NCI-H2227 (cell line): Measurements from ENCODE around the gene NUP153.
"Not testable (repeated sequence)": the region's sequence is repeated elsewhere in the genome, so short reads cannot be mapped to it uniquely, and the experiment has no call there.

Experiments
- DNase-seq: peaks from one replicate; lab custom pipeline; 2025; ENCODE audit not compliant: unreplicated experiment; lab: John Stamatoyannopoulos, UW

NUP153 gene

DNA sequence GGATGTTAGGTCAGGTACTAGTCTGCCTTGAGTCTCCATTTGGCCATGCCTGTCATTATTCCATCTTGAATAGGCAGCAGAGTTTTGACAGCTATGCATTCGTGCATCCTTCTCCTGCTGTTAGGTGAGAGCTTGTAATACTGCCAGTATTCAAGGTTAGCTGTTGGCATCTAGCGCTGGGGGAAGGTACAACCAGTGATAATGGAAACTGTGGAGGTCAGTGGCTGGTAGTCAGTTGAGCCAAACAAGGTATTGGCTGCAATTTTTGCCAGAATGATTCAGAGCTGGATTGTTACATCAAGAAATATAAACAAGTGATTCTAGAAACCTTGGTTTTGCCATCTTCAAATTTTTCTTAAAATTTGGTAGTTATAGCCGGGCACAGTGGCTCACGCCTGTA lies 100.1 kb downstream of the NUP153 start:
- no peak for DNase-seq

DNA sequence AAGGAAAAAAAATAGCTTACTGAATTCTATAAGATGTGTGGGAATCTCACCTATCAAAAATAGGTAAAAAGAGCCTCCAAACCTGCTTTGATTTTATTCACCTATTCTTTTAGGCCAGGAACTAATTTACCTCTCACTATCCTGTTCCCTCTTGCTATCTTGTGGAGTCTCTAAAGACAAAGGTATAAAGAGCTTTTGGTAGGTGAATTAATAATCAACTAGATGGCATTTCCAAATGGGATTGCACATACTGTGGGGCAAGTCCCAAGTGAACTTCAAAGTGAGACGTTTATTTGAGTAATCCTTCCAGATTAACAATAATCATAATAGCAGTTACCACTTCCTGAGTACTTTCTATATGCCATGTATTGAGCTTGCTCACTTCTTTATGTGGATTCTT lies 103.8 kb downstream of the NUP153 start:
- DNase-seq: no peak

DNA sequence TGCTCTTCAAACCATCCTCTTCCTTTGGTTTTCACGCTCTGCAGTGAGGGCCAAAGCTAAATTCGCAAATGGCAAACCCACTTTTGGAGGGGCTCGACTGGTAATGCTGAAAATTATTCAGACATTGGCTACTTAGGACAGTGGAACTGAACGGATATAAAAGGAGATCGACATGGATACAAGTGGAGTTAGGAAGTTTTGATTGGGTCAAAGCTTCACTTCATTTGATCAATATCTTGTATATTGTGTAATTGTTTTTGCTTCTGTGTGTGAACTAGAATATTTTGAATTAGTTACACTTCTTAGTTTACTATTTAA lies 105.4 kb downstream of the NUP153 start:
- DNase-seq: no peak

DNA sequence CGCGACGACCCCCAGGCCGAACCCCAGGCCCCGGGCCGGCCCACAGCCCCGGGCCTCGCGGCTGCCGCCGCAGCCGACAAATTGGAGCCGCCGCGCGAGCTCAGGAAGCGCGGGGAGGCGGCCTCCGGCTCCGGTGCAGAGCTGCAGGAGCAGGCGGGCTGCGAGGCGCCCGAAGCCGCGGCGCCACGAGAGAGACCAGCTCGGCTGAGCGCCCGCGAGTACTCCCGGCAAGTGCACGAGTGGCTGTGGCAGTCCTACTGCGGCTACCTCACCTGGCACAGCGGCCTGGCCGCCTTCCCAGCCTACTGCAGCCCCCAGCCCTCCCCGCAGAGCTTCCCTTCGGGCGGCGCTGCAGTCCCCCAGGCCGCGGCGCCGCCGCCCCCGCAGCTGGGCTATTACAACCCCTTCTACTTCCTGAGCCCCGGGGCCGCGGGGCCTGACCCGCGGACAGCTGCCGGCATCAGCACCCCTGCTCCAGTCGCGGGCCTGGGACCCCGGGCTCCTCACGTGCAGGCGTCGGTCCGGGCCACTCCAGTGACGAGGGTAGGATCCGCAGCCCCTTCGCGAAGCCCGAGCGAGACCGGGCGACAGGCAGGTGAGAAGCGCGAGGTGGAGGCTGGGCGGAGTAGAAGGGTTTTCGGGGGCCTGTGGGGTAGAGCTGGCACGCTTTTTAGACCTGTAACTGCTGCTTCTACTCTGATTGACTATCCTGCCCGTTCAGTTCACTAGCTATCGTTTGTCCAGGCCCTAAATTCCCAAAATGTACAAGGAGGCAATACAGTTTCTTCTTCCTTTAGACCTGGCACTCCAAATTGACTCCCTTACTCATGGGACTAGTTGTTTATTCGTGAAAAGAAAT lies 106.0 kb downstream of the NUP153 start:
- peak; percentile 50 for DNase-seq

DNA sequence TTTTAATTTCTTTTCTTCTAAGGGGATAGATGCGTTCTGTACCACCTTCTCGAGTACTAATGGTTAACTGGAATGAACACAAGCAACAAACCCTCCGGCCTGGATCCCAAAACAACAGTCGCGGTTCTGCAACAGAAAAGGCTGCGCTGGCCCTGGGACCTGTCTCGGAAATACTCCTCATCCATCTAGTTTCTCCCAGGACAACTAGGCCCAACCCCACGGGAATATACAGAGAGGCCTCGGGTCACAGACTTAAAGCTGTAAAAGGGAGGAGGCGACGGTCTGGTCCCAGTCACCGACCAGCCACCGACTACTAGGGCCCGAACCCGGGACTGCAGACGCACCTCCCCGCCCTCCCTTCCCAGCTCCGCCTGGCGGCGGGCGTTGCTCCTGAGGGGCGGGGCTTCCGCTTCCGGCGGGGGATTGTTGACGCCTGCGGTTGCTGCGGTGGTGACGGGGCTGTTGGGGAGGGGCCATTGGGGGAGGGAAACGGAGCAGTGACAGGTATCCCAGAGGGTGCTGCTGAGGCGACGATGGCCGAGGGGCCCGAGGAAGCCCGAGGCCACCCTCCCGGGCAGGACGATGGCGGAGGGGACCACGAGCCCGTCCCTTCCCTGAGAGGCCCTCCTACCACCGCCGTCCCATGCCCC lies 106.7 kb downstream of the NUP153 start, which contains the start of gene FAM8A1:
FAM8A1 (plus strand) TSS at position 426 of the 650 bp plus-strand sequence; CDS start at position 534, 108 bp downstream.
- peak; percentile 97 for DNase-seq

DNA sequence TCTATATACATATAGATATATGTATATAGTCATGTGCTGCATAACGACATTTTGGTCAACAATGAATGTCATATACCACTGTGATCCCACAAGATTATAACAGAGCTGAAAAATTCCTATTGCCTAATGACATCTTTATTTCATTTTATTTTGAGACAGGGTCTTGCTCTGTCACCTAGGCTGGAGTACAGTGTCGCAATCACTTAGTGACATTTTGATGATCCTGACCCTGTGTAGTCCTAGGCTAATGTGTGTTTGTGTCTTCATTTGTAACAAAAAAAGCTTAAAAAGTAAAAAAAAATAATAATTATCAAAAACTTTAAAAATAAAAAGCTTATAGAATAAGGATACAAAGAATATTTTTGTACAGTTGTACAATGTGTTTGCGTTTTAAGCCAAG lies 110.6 kb downstream of the NUP153 start:
- DNase-seq: no peak

DNA sequence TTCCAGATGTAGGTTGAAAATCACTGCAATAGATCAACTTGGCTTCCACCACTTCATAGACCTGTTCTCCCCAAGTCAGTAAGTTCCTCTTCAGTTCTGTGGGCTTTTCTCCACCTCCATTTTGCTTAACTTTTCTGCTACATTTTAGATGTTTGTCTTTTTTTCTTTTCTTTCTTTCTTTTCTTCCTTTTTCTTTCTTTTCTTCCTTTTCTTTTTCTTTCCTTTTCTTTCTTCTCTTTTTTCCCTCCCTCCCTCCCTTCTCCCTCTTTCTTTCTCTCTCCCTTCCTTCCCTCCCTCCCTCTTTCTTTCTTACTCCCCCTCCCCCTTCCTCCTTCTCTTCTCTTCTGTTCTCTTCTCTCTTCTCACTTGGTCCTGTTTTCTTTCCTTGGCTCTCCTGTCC lies 113.5 kb downstream of the NUP153 start:
- no peak for DNase-seq

DNA sequence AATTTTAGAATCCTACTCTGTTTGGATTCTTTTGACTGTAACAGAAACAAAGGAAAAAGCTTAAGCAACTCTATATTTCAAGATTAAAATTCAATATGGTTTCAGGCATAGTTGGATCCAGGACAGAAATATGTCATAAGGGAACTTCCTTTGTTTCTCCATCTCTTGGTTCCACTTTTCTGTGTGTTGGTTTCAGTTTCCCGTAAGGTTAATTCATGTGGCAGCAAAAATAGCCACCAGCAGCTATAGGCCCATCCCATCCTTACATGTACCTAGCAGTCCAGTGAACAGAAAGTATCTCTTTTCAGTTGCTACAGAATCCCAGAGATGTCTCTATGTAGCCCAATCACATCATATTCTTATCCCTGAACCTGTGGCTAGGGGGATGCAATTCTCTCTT lies 115.4 kb downstream of the NUP153 start:
- DNase-seq: no peak

DNA sequence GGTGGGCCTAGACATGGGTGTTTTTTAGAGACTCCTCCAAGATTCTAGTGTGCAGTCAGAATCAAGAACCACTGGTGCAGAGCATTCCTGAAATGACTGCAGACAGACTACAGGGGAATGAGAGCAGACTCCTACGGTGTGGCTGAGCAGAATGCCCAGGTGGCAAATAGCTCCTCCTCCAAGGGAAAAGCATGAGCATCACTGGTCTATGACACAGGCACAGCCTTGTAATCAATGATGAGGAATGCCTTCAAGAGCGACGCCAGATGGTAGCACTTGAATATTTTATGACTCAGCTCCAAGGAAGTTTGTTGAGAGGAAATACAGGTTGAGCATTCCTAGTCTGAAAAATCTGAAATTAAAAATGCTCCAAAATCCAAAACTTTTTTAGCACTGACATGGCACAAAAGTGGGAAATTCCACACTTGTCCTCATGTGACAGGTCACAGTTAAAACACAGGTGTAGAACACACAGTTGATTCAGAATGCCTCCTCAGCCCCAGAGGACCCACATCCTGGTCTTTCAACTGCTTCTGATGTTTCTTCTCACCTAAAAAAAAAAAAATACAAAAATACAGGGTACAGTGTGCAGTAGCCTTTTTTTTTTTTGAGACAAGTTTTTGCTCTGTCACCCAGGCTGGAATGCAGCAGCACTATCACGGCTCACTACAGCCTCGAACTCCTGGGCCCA lies 117.2 kb downstream of the NUP153 start:
- no peak for DNase-seq

DNA sequence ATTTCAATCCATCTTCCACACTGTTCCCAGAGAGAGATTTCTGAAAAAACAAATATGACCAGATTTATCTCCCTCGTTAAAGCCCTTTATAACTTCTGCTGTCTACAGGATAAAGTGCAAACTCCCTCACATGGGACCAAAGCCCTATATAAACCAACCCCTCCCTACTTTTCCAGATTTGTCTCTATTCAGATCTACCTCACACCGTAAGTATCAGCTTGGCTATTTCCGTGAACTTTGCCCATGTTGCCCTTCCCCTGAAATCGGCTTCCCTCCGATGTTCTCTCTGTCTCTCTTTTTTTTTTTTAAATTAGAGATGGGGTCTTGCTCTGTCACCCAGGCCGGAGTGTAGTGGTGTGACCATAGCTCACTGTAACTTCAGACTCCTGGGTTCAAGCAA lies 118.7 kb downstream of the NUP153 start:
- no peak for DNase-seq

DNA sequence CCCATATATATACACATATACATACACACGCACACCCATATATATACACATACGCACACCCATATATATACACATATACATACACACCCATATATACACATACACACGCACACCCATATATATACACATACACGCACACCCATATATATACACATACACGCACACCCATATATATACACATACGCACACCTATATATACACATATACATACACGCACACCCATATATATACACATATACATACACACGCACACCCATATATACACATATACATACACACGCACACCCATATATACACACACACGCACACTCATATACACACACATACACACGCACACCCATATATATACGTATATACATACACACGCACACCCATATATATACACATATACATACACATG lies 120.1 kb downstream of the NUP153 start:
- not testable (repeated sequence) for DNase-seq

DNA sequence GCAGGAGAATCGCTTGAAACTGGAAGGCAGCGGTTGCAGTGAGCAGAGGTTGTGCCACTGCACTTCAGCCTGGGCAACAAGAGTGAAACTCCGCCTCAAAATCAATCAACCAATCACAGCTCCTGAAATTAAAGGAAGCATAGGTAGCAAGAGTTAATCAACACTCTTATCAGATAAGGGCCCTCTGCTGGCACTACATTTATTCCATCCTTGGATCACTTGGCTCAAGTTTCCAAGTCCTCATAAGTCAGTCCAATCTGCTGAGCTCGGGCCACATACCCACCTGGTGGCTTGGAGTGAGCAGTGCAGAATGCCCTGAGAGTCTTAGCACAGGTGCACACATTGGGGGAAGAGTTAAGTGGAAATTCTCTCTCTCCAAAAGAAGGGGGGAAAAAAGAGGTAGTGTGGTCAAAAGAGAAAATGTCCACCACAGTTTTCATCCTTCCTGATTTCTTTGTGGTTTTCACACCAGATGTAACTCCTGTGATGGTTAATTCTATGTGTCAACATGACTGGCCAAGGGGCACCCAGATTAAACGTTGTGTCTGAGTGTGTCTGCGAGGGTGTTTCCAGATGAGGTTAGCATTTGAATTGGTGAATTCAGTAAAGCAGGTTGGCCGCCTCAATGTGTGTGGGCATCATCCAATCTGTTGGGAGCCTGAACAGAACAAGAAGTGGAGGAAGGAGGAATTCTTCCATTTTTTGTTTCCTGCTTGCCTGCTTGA lies 120.8 kb downstream of the NUP153 start:
- peak; percentile 4 for DNase-seq

DNA sequence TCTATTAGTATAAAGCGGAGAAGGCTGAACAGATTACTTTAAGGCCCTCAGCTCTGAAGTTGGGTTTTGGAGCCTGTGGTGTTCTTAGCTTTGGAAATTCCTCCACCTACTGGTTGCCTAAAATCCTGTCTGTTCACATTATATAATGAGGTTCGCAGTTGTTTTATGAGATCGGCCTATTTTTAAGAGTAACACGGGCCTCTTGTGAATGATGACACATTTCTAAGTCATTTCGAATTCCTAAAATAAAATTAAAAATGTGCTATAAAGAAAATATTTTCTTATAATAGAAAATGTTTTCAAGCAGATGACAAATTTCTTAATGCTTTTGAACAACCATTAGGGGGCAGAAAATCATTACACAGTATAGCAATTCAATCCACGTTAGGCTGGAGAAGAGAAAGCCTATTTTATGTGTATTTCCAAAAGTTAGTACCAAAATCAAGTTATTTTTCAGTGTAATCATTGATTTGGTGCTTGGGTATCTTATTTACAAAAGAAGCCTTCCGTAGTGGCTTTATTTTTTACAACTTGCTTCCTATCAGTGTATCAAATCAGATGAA lies 122.4 kb downstream of the NUP153 start:
- DNase-seq: peak; percentile 53

DNA sequence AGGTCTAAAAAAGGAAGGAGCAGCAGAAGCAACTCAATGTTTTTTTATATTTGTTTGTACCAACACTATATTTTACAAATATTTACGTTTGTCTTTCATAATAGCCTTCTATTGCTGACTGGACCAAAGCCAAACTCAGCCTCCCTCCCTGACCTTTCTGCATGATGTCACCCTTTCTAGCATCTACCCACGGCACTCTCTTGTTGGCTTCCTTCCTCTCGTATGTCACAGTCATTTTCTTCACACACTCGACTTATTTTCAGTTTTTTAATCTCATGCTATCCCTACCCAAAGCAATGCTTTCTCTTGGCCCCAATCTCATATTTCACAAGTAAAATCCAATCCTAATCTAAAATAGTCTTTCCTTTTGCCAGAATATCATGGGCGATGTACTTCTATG lies 122.9 kb downstream of the NUP153 start:
- no peak for DNase-seq

DNA sequence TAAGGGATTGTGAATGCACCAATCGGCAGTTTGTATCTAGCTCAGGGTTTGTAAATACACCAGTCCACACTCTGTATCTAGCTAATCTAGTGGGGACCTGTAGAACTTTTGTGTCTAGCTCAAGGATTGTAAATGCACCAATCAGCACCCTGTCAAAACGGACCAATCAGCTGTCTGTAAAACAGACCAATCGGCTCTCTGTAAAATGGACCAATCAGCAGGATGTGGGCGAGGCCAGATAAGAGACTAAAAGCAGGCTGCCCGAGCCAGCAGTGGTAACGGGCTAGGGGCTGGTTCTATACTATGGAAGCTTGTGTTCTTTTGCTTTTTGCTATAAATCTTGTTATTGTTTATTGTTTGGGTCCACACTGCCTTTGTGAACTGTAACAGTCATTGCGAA lies 125.4 kb downstream of the NUP153 start:
- peak; percentile 30 for DNase-seq

DNA sequence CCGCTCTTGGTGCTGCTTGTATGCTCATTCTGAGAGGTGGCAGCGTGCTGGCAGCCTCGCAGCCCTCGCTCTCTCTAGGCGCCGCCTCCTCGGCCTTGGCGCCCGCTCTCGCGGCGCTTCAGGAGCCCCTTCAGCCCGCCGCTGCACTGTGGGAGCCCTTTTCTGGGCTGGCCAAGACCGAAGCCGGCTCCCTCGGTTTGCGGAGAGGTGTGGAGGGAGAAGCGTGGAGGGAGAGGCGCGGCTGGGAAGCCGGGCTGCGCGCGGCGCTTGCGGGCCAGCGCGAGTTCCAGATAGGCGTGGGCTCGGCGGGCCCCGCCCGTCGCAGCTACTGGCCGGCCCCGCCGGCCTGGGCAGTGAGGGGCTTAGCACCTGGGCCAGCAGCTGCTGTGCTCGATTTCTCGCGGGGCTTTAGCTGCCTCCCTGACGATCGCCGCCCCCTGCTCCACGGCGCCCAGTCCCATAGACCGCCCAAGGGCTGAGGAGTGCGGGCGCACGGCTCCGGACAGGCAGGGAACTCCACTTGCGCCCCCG lies 126.1 kb downstream of the NUP153 start:
- peak; percentile 80 for DNase-seq

DNA sequence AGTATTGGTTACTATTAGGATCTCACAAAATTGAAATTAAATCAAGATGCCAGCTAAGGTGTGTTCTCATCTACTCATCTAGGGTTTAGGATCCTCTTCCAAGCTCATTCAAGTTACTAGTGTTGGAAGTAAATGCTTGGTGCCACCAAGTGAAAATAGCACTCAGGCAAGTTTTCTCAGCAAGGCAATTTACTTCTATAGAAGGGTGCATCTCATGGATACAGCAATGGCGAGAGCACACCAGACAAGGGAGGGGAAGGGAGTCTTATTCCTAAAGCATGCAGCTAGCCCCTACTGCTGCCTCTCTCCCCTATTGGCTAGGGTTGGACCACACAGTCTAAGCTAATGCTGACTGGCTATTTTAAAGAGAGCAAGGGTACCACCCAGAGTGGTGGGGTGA lies 129.7 kb downstream of the NUP153 start:
- no peak for DNase-seq

DNA sequence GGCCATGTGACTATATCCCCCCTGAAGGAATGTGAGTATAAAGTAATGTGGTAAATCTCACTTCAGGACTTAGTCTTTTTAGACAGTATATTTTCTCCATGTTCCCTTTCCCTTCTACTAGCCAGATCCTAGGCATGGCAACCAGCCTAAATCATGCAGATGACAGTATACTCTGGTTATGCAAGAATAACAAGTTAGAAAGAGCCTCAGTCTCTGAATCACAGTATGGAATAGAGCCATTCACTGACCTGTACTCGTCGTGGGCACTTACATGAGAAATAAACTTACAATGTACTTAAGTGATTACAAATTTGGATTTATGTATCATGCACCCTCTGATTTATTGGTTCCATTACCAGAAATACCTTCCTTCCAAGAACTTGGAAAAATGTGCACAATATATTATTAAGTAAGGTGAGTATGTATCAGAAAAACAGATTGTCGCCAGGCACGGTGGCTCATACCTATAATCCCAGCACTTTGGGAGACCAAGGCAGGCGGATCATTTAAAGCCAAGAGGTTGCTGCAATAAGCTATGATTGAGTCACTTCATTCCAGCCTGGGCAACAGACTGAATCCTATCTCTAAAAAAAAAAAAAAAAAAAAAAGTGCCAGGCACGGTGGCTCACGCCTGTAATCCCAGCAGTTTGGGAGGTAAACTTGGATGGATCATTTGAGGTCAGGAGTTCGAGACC lies 131.7 kb downstream of the NUP153 start:
- DNase-seq: no peak

DNA sequence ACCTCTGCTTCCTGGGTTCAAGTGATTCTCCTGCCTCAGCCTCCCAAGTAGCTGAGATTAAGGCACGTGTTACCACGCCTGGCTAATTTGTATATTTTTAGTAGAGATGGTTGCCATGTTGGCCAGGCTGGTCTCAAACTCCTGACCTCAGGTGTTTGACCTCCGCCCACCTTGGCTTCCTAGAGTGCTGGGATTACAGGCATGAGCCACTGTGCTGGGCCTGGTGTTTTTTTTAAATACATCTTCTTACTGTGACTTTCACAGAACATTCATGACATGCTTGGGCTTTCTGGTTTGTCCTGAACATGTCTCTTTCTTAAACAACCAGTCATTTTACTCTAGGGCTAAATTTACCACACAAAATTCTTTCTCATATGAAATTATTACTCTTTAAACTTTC lies 141.3 kb downstream of the NUP153 start:
- no peak for DNase-seq
